ENCODE results near the gene TNFRSF25.

DNA sequence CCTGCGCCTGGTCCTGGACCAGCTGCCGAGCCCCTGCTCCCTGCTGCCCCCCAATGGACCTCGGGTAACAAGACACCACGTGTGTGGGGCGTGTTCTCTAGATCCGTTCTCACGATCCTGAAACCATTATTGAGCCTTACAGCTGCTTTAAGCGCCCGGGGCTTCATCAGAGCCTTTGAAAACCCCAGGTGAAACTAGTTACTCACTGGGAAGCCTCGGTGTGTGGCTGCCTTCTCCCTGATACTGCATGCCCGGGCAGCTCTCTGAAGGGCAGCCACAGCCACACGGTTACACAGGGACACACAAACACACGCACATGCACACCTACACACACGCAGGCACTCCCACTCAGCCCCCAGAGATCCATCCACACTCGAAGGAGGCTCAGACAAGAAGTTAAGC lies 51.5 kb downstream of the TNFRSF25 start:
- TF ChIP-seq, protein P1, sequence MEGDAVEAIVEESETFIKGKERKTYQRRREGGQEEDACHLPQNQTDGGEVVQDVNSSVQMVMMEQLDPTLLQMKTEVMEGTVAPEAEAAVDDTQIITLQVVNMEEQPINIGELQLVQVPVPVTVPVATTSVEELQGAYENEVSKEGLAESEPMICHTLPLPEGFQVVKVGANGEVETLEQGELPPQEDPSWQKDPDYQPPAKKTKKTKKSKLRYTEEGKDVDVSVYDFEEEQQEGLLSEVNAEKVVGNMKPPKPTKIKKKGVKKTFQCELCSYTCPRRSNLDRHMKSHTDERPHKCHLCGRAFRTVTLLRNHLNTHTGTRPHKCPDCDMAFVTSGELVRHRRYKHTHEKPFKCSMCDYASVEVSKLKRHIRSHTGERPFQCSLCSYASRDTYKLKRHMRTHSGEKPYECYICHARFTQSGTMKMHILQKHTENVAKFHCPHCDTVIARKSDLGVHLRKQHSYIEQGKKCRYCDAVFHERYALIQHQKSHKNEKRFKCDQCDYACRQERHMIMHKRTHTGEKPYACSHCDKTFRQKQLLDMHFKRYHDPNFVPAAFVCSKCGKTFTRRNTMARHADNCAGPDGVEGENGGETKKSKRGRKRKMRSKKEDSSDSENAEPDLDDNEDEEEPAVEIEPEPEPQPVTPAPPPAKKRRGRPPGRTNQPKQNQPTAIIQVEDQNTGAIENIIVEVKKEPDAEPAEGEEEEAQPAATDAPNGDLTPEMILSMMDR (conservative IDR thresholded peaks at IDR 0.05 in 1 of 2, IDR thresholded peaks at IDR 0.05 in 1 of 2; ENCODE audit: low read depth in 1 of 2, low read length in 2 of 2) = peak; percentile 61 to 70
- TF ChIP-seq EZH2 (IDR thresholded peaks at IDR 0.05; ENCODE audit: low read length, missing control alignments) = no peak

All from fibroblast of lung (primary cell).